Activated CD4-positive, CD25-positive, alpha-beta regulatory T cell treated with anti-CD3 and anti-CD28 coated beads, Interleukin-2, amount 50 U/mL, for 16 hours (primary cell): ENCODE measurements around the gene MBOAT2.

Experiments used
- DNase-seq: peaks from one replicate; pipeline ENCODE4 v3.0.0-alpha.2; 2020; ENCODE audit warnings: low read depth, low spot score

Gene MBOAT2

GRCh38 chr2:9018109-9018508 is 14.6 kb upstream of the MBOAT2 start:
- no peak for DNase-seq

- DNase-seq: no peak
Observed at GRCh38 chr2:9017411-9017810, 13.9 kb upstream of the MBOAT2 start.

- DNase-seq: no peak
Observed at GRCh38 chr2:9015998-9016397, 12.5 kb upstream of the MBOAT2 start.

GRCh38 chr2:9013403-9013802 is 9.9 kb upstream of the MBOAT2 start:
- no peak for DNase-seq

GRCh38 chr2:9010866-9011265 is 7.4 kb upstream of the MBOAT2 start:
- no peak for DNase-seq

DNA sequence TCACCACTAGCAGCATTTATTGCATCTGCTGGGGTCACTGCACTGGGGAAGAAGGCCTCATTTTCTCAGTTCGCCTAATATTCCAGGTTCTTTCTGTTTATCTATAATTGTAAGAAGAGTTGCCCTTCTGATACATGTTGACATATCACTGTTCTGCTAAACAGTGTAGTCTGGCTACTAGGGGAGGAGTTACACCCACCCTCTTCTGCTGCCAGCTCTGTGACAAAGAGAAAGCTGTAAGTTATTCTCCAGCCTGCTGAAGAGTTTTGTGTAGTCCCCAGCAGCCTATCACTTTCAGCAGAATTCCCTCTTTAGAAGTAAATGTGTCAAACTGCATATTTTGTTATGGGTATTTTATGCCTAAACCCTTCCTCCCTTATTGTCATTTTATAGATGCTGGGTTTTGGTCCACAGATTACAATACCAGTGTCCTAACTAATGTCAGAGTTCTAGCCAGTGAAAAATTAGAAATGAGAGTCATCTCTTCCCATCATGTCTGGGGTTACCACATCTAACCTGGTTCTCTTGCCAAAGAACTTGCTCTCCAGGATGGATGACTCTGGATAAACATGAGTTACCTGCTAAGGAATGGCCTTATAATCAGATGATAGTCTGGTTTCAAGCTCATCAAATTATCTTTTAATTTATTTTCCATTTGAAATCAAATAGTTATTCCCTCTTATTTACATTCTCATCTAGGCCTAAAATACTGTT is 5.6 kb upstream of the MBOAT2 start:
- no peak for DNase-seq

DNA sequence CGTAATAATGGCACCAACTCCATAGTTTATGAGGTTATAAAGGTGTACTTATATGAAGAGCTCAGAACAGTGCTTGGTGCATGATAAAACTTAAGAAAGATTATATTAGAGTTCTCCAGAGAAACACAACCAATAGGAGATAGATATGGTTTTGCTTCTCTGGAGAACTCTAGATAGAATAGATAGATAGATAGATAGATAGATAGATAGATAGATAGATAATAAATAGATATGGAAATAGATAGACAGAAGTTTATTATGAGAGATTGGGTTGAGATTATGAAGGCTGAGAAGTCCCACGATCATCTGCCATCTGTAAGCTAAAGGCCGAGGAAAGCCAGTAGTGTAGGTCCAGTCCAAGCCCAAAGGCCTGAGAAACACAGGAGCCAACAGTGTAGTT is 2.9 kb upstream of the MBOAT2 start:
- DNase-seq: no peak

DNA sequence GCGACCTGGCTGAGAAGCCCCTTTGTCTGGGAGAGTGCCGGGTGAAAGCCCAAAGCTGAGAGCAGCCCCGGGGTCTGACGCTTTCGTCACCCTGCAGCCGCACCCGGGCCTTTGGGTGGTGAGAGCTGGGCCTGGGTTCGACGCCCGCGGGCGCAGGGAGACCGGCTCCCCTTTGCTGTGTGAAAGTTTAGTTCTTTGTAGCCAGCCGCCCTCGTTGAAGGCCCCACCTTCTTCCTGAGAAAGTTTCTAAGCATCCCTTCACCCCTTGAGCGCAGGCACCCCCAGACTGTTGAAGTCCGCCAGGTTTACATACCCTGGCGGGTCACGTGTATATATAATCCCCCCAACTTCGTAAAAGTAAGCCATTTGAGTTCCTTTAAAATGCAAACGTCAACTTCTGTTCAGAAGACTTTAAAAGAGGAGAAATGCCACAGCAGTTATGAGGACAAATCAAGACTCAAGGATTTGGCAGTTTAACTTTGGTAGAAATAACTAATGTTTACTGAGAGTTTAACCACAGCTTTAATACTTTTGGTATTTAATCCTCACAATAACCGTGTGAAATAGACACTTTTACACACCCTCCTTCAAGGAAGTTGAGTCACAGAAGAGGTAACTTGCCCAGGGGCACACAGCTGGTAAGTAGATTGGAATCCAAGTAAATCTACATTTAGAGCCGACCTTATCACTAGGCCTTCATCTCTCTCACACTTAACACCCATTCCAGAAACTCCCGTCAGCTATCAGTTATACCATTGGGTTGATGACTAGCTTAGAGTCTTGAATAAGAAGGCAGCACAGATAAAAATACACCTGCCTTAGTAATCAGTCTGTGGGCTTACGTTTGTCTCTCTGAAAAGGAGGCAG is 1.1 kb upstream of the MBOAT2 start:
- no peak for DNase-seq

DNA sequence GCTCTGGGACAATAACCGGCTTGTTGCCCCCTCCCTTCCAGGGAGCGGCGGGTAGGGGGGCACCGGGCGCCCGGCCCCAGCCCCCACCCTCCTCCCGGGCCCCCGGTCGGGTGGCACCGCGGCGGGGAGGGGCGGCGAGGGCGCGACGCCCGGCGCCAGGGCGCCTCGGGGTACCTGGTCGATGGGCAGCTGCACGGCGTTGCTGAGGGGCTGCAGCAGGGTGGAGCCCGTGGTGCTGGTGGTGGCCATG is 193 bp downstream of the MBOAT2 start:
- DNase-seq: no peak

GRCh38 chr2:9002637-9003365 is 683 bp downstream of the MBOAT2 start:
- no peak for DNase-seq

DNA sequence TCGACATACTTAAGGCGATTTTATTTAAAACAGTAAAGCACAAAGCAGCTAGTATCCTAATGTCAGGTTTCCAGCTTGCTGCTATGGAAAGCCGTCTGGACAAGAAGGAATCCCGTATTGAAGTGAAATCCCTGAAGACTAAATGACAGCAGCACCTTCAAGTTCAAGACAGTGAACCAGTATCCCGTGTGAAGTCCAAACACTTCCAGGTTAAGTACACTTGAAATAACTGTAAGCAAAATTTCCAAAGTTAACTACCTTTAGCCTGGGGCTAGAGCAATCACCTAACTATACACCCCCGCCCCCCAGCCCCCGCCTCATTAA is 1.2 kb downstream of the MBOAT2 start:
- no peak for DNase-seq

GRCh38 chr2:9001778-9002177 is 1.7 kb downstream of the MBOAT2 start:
- no peak for DNase-seq

DNA sequence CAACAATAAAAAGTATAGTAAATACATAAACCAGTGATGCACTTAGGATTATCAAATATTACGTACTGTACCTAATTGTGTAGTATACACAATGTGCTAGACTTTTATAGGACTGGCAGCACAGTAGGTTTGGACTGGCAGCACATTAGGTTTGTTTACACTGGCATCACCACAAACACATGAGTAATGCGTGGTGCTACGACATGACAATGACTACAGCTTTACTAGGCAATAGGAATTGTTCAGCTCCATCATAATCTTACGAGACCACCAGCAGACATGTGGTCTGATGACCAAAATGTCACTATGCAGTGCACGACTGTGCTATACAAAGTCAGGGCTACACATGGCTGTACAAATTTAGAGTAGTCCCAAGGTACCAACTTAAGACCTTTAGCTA is 2.3 kb downstream of the MBOAT2 start:
- no peak for DNase-seq

GRCh38 chr2:9000442-9000841 is 3.0 kb downstream of the MBOAT2 start:
- DNase-seq: no peak

DNA sequence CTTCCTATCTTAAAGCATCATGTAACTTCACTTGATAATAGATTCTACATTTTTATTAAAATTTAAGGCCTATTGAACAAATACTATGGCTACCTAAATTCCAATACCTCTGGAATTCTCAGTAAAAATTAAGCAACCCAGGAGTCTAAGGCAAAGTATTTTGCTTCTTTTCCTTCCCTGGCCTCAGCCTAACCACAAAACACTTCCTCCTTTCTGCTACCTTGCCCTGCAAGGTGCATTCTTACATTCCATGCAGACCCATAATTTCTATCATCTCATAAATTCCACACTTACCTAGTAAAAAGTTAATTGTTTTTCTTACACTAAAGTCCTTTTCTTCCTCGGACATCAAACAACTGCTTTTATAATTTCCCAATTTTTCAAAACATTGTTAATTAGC is 3.7 kb downstream of the MBOAT2 start:
- no peak for DNase-seq

GRCh38 chr2:8999102-8999446 is 4.4 kb downstream of the MBOAT2 start:
- DNase-seq: no peak

- DNase-seq: no peak
Observed at GRCh38 chr2:8998418-8999101, 4.9 kb downstream of the MBOAT2 start.

GRCh38 chr2:8997631-8998030 is 5.9 kb downstream of the MBOAT2 start:
- no peak for DNase-seq

DNA sequence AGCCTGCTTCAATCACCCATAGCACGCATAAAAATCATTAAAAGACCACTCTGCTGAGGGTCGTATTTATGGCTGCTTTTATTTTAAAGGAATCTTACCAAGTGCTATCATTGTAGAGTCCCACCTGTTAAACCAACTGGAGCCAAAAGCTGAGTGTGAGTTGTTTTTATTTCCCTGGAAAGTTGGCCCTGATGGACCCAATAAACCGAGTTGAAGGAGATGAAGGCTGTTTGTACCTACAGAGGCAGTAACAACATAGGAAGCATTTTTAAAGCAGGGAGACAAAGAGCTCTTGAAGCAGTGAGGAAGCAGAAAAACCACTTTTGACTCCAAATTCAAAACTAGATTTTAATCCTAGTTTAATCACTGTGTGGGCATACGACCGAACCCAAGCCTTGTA is 6.4 kb downstream of the MBOAT2 start:
- no peak for DNase-seq

- no peak for DNase-seq
Observed at GRCh38 chr2:8996006-8996405, 7.5 kb downstream of the MBOAT2 start.

- DNase-seq: no peak
Observed at GRCh38 chr2:8994386-8994785, 9.1 kb downstream of the MBOAT2 start.

GRCh38 chr2:8993902-8994278 is 9.6 kb downstream of the MBOAT2 start:
- DNase-seq: no peak
